HL-60 (cell line): Measurements from ENCODE around the gene SELENOT.

Experiments used
- DNase-seq, 2 experiments: peaks; one replicate each; pipeline ENCODE4 v3.0.0-alpha.2; 2010 to 2020; ENCODE audit warnings: low read depth in 1 of 2, low spot score in 1 of 2
- H3K27ac ChIP-seq: fragments of 250-450 bp; sonication (Bioruptor Pico); replicated peaks from 2 replicates; pipeline ENCODE4 v1.5.1; 2020; ENCODE audit warnings: mild to moderate bottlenecking, moderate library complexity
- H3K27me3 ChIP-seq: fragments of 250-450 bp; sonication (Bioruptor Pico); 2 replicates; pipeline ENCODE4 v1.5.1; 2021; ENCODE audit warnings: mild to moderate bottlenecking, moderate library complexity; ENCODE audit not compliant: insufficient read depth, poor library complexity, severe bottlenecking
- H3K4me3 ChIP-seq: replicated peaks from 2 replicates; pipeline ENCODE4 v1.5.1; 2011; ENCODE audit warnings: mild to moderate bottlenecking, control low read depth, low read length; ENCODE audit not compliant: insufficient read depth
- CTCF ChIP-seq: IDR thresholded peaks from one replicate; pipeline ENCODE4 v1.5.1; 2011; ENCODE audit warnings: low read length, control low read depth, inconsistent platforms; ENCODE audit not compliant: insufficient read depth
- GABPA ChIP-seq: IDR thresholded peaks from 2 replicates; pipeline ENCODE4 v1.6.1; 2012; ENCODE audit warnings: low read depth
- POLR2AphosphoS5 ChIP-seq: IDR thresholded peaks from 2 replicates; pipeline ENCODE4 v1.6.1; 2012; ENCODE audit warnings: low read depth
- SPI1 ChIP-seq: IDR thresholded peaks from 2 replicates; pipeline ENCODE4 v1.6.1; 2012; ENCODE audit warnings: low read depth, mild to moderate bottlenecking, borderline replicate concordance
- TF ChIP-seq, protein P1 (sequence below): IDR thresholded peaks from 2 replicates; pipeline ENCODE4 v1.6.1; 2012; ENCODE audit warnings: low read depth; ENCODE audit not compliant: insufficient replicate concordance

The SELENOT gene

GRCh38 chr3:150603980-150604319 is 829 bp downstream of the SELENOT start:
- Histone ChIP-seq H3K27ac (peak overlapping the region; percentile 79), H3K4me3 (peak overlapping the region; percentile 79), H3K27me3 (no peaks in the 10 kb centered on the region)
- DNase-seq, result no peak
- TF ChIP-seq, protein P1, sequence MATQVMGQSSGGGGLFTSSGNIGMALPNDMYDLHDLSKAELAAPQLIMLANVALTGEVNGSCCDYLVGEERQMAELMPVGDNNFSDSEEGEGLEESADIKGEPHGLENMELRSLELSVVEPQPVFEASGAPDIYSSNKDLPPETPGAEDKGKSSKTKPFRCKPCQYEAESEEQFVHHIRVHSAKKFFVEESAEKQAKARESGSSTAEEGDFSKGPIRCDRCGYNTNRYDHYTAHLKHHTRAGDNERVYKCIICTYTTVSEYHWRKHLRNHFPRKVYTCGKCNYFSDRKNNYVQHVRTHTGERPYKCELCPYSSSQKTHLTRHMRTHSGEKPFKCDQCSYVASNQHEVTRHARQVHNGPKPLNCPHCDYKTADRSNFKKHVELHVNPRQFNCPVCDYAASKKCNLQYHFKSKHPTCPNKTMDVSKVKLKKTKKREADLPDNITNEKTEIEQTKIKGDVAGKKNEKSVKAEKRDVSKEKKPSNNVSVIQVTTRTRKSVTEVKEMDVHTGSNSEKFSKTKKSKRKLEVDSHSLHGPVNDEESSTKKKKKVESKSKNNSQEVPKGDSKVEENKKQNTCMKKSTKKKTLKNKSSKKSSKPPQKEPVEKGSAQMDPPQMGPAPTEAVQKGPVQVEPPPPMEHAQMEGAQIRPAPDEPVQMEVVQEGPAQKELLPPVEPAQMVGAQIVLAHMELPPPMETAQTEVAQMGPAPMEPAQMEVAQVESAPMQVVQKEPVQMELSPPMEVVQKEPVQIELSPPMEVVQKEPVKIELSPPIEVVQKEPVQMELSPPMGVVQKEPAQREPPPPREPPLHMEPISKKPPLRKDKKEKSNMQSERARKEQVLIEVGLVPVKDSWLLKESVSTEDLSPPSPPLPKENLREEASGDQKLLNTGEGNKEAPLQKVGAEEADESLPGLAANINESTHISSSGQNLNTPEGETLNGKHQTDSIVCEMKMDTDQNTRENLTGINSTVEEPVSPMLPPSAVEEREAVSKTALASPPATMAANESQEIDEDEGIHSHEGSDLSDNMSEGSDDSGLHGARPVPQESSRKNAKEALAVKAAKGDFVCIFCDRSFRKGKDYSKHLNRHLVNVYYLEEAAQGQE, result no peak

DNA sequence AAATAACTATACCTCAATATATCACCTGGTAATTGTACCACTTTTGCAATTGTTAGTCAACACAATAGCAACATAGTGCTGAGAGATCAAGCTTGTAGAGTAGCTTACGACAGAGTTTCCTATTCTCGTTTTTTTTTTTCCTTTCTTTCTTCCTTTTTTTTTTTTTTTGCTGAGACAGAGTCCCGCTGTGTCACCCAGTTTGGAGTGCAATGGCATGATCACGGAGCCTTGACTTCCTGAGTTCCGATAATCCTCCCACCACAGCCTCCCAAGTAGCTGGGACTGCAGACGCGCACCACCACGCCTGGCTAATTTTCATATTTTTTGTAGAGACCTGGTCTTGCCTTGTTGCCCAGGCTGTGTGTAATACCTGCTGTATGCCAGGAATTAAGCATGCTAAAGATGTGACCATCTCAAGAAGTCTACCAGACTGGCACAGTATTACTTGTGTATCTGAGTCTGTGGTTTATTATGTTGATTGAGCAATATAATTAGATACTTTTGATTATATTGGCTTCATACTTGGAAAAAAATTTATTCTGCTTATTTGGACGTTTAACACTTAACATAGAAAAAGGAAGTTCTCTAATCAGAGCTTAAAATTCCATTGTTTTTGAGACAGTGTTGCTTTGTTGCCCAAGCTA is 3.0 kb downstream of the SELENOT start:
- DNase-seq, result peak; percentile 46 to 61
- peak overlapping the region; percentile 24 for H3K4me3 ChIP-seq

GRCh38 chr3:150607267-150608065 is 4.3 kb downstream of the SELENOT start:
- no peak for DNase-seq
- Histone ChIP-seq H3K27me3 (no peaks in the 10 kb centered on the region), H3K27ac (no peak overlapping the region; the same call in 1 of the 2 replicates), H3K4me3 (no peak overlapping the region)
- no peak for TF ChIP-seq CTCF
- TF ChIP-seq POLR2AphosphoS5, result no peak
- TF ChIP-seq SPI1, result no peak
- TF ChIP-seq, protein P1, result no peak
- no peak for TF ChIP-seq GABPA

More for the DNA sequence above, 3.0 kb downstream of the SELENOT start:
- Histone ChIP-seq H3K27me3 (no peaks in the 10 kb centered on the region), H3K27ac (peak overlapping the region; percentile 79)
- TF ChIP-seq, protein P1, result no peak
- TF ChIP-seq SPI1, result no peak
- TF ChIP-seq CTCF, result no peak
- TF ChIP-seq GABPA, result no peak
- TF ChIP-seq POLR2AphosphoS5, result no peak
